HG03025 (cell line): Measurements from ENCODE around the gene NRAS.
"Not testable (repeated sequence)": the region's sequence is repeated elsewhere in the genome, so short reads cannot be mapped to it uniquely, and the experiment has no call there.

Source experiments
- ATAC-seq: cut with Tn5 transposase; IDR thresholded peaks from one replicate; pipeline ENCODE4 v1.9.1; 2021; ENCODE audit warnings: mild to moderate bottlenecking, moderate library complexity; ENCODE audit not compliant: unreplicated experiment, low FRiP score

The NRAS gene

DNA sequence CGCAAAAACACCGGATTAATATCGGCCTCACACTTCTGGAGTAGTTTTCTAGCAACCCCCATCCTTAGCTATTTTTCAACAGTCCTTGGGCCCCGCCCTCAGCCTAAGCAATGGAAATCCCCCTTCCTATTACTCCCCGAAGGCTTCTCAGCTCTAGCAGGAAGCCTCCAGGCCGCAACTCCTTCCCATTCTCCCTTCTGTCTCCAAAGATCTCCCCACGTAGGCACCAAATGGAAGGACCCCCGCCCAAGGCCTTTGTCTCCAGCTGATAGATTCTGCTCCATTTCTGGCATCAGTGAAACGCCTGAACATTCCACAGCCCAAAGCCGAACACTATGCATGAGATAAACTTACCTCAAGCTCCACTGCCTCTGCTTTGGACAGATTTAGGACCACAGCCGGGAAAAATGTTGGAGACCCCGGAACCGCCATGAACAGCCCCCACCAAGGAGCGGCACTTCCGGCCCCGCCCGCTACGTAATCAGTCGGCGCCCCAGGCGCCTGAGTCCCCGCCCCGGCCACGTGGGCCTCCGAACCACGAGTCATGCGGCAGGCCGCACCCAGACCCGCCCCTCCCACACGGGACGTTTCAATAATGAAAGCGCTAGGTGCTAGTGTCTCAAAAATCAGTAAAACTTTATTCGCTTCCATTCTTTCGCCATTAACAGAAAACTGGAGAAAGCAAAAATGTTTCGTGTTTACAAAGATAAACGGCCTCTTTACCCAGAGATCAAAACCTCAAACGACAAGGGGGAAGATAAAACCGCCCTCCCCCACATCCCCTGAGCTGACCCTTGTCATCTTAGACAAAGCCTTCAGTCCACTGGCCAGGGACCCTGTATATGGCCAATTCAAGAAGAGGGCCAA is at the start of gene NRAS:
TSS of gene NRAS (minus strand) at position 468 of the 867 bp plus-strand sequence. CDS start 611 bp downstream, outside the sequence.
- peak; percentile 96 for ATAC-seq

DNA sequence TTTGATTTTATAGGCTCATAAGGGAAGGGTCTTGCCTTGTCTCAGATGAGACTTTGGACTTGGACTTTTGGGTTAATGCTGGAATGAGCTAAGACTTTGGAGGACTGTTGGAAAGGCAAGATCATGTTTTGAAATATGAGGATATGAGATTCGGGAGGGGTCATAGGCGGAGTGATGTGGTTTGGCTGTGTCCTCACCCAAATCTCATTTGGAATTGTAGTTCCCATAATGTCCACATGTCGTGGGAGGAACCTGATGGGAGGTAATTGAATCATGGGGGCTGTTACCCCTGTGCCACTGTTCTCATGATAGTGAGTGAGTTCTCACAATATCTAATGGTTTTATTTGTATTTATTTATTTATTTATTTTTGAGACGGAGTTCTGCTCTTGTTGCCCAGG is 48.1 kb upstream of the NRAS start:
- no peak for ATAC-seq

DNA sequence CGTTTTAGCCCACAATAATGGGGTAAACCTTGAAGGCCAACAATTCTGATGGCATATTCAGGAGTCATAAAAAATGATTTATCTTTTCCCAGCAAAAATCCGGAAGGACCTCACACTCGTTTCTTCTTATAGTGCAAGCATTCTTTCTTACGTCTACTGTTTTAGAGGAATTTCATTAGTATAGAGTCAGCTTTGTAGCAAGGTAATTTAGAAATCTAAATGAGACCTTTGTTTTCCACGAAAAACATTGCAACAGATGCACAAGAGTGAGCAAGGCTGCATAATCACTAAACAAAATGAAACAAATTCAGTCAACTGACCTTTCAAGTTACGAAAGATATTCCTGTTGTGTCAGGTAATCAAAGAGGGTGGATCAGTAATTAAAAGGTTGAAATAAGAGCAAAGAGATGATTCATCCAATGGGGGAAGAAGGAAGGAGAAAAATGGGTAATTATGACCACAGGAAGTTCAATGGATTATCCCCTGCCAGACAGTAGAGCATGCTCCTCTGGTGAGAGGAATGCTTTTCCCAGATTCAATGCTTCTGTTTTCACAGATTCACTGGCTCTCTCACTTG is 41.8 kb upstream of the NRAS start:
- ATAC-seq = no peak

DNA sequence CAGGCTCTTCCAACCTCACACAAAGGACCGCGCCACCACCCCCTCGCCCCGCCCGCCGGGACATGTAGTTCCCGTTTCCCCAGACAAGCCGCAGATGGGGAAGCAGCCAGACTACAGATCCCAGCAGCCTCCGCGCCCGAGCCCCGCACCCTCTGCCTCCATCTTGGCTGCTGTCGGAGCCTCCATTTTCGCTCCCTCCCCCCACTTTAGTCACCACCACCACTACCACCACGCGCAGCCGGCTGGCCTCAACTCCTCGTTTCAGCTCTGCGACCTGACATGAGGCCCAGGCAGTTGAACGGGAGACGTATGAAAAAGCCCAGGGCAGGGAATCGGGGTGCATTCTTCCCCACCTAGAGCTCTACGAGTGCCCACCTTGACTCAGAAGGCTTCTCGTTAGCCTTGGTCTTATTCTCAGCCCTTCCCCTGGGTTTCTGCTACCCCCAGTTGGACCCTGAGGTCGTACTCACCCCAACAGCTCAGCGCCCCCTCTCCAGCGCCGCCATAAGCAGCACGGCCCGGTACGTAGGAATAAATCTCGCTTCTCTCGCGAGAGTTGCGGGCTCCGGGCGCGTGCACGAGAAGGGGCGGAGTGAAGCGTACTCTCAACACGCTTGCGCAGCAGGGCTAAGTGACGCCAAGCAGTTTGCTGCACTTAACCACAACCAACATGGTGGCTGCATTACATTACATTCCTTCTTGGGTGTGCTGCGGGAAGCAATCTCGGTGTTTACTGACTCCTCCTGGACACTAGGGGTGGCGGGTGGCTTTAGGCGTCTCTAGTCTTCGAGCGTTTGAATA is 41.1 kb upstream of the NRAS start, which contains the start of gene CSDE1:
TSS of gene CSDE1 (minus strand) at position 530 of the 801 bp plus-strand sequence. CDS start 18,094 bp downstream, outside the sequence.
- ATAC-seq = peak; percentile 82

DNA sequence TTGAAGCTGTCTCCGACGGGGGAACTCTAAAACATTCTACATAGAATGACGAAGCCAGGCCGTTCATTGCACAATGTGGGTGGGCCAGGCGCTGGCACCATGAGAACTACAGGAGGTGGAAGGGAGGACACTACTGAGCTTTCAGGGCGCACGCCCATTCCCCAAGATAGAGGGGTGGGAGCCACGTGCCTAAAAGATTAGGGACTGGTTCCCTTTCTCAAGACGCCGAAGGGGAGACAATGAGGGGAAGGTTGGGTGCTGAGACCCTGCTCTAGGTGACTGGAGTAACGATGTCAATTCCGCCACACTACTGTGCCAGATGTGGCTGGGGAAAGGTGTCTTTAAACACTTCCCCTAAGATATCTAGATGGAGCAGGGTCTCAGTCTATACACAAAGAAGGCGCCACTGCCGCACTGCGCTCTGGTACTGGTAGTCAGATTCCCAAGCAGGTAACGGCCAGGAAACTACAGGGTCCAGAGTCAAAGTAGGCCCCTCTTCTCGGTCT is 40.4 kb upstream of the NRAS start:
- no peak for ATAC-seq

DNA sequence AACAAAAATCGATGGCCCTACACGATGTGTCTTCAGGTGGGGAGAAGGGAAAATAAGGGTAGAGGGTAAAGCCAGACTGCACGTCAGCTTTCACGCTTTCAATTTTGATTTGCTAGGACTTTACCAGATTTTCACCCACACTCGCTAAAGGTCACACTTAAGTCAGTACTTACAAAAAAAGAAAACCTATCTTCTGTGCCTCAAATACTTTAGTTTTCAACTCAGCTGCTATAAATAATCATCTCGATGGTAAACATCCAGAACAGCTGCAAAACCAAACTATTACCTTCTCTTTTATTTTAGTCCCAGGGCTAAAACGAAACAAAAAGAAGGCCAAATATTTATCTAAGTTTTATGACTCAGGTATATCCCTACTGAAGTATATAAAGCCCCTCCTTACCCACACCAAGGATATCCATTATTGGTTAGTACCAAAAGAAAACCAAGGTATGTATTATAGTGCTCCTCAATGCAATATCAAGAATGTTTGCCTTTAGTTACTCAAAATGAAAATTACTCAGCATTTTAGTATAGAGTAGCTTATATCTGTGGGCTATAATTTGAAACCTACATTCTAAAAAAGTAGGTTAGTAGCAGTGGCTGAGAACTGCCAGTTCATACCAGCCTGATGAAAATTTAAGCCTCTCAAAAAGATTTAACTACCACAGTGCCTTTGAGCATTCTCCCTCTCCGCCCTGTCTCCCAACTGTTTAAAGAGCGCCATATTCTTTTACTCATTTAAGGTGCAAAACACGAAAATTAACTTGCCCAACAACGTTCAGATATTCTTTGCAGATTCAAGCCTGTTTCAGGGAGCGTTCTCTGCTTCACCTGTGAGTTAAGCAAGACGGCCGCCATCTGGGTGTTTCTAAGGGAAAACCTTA is 39.7 kb upstream of the NRAS start:
- ATAC-seq = peak; percentile 44

DNA sequence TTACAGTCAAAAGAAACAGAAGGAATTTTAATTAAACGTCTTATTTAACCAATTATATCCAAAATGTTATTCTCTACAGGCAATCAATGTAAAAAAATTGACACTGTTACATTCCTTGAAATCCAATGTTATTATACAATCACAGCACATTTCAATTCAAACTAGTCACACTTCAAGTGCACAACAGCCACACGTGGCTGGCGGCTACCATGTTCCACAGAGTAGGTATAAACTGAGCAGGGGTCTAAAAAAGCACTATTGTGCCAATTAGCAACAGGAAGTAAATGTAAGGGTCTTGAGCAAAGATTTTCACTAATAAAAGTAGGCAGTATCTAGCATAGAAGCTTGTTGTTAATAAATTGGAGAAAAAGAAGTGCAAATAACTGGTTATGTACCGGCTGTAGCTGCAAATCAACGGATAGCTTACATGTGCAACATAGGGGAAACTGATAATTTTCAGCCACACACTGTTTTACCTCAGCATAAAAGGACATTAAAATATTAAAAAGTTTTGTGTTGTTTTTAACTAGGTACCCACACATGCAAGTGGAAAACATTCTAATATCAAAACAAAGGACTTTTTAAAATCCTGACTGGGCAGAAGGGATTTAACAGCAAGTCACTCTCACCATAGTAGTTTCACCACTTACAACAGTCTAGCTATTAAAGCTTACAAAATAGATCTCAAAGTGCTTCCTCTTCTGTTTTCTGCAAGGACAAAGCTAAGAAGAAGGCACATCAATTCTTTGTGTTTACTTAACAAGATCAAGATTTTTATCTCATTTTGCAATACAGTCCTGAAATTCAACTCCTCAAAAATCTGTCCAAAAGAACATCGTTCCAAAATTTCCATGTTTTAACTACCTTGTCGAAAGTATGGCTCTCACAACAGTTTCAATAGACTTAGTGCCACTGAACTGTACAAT is 38.7 kb upstream of the NRAS start:
- no peak for ATAC-seq

DNA sequence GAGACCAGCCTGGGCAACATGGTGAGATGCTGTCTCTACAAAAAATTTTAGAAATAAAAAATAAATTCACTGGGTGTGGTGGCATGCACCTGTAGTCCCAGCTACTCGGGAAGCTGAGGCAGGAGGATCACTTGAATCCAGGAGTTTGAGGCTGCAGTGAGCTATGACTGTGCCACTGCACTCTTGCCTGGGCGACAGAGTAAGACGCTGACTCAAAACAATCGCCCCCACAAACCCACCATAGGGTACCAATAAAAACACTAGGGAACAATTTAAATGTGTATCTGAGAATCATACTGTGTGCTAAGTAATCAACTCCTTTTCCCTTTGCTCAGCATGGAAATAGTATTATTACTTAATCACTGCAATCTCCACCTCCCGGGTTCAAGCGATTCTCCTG is 37.1 kb upstream of the NRAS start:
- ATAC-seq = not testable (repeated sequence)

DNA sequence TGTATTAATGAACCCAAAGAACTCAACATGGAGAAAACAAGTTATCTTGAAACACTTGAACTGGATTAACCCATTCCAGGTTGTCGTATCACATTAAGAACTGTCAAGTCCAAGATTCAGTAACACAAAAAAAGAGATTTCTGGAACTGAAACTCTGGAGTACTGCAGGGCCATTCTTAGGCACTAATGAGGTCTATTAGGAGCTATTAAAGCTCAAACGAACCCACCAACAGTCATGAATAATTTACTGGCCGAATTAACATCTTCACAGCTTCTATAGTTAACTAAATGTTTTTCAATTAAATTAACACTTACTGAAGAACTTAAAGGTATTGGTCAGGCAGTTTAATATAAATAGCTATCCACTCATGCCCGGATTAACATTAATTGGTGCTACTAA is 36.6 kb upstream of the NRAS start:
- no peak for ATAC-seq

DNA sequence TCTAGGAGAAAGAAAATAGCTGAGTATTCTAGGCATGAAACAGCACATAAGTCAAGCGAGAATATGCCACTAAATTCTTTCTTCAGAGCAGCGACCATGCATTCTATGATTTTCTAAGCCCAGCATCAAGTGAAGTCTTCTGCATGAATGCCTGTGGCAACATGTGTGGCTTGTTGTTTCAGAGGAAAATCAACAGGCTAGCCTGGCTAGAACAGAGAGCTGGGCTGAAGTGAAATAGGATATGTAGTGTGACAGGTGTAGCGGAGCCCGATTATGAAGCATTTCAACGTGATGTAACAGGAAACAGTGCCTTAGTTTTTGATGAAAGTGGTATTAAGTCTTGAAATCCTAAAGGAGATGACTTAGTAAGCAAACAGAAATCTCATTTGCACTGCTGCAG is 34.2 kb upstream of the NRAS start:
- no peak for ATAC-seq

DNA sequence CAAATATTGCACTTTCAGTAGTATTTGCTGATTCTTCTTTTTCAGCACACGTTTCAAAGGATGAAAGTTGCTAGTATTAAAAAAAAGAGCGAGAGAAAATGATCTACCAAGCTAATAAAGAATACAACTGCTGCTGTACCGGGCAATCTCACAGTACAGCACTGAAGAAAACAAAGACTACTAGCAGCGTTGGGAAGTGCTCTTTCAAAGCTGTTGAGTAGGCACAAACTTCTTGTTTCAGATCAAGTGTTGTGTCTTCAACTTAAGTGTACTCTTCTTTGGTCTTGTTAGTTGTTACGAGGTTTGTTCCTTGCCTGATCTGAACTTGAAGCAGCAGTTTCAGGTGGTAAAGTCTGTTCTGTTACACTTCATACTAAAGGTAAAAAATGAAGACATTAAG is 33.3 kb upstream of the NRAS start:
- no peak for ATAC-seq

DNA sequence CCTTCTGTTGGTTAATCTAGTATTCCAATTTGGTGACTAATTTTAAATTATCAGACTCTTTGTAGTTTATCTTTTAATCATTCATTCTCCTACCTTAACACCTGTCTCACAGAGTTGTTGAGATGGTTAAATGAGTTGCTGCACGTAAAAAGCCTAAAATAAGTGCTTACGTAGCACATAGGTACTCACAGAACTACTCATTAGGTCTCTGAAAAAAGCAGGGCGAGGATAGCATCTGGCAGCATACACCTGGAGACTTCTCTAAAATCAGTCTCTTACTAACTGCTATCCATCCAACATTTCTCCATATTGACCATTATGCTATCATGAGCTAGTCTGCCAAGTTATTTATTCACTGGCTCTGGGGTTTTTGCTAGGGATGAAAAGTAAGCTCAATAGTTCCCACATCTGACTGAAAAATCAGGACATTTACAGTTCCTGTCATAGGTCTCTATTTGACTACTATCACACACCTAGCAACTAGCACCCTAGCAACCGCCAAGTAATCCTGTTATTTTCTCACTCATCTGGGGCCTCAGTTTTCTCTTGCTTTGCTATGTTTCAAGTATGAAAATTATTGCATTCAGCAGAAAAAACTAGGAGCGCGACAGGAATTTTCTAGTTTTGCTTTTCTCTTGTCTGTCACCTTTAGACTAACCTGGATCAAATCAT is 30.0 kb upstream of the NRAS start:
- no peak for ATAC-seq

DNA sequence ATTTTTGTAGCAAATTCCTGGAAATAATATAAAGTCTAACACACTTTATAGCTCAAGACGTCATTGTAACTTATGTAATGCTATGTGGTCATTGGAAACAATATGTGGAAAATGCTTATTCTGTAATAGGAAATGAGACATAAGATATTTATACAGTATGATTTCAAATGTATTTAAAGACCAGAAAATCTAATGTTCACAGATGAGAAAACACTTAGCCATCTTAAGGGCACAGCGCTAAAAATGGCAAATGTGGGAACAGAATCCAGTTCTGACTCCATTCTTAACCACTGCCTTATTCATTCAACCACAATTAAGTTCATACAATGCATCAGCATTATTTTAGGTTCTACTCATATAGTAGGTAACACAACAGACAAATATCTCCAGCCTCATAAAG is 28.7 kb upstream of the NRAS start:
- no peak for ATAC-seq

DNA sequence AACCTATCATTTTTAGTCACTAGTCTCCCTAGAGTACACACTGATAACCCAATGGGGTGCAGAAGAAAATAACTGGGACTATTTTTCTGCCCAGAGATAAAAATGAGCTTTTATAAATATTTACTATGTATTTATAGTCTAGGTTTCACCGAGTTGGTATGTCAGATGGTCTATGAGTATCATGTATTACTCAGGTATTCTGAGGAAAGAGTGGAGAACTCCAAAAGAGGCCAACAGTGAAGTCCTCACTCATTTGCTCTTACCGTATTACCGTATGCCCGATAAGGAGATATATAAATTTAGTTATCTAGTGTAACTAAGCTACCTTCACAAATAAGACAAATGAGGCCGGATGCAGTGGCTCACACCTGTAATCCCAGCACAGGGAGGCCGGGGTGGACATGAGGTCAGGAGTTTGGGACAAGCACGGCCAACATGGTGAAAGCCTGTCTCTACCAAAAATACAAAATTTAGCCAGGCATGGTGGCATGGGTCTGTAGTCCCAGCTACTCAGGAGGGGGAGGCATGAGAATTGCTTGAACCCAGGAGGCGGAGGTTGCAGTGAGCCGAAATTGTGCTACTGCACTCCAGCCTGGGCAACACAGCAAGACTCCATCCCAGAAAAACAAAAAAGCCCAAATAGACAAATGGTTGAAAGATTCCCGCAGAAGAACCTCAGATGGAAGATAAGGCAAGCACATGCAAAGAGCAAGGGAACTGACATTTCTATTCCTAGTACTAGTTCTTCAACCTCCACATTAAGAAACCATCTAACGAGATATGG is 25.6 kb upstream of the NRAS start:
- no peak for ATAC-seq

DNA sequence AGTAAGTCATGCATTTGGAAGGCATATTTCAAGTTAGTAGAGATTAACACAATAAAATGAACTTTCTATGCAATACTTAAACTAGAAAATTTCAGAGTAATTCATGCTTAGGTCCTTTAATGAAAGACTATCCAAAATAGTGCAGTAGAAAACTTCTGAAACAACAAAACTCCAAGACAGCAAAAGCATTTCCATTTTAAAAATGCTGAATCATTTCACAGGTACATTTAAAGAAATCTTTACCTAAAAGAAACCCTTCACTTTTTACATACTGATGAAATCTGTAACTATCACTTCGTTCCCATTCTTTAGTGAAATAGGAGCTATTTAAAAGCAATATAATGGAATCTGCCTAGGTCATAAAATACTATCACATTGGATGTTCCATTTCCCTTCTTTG is 23.8 kb upstream of the NRAS start:
- ATAC-seq = no peak

DNA sequence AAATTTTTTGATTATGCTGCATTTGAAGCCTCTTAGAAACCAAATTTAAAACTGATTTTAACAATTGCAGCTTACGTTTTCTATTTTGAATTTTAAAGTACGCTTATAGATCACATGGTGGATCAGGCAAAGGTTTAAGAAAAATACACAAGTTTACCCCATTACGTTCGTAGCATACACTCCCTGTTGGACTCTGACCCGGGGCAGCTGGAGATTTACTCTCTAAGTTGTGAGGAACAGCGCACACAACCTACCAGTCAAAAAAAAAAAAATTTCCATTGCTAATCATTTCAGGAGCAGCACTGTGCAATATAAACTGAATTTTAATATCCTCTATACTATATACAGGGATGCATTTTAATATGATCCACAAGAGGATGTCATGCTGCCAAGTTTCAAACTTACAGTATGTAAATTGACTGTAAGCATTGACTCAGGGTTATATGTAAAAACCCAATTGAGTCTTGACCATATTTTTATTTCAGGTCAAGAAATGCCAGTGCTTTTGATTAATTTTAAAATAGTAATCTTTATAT is 20.8 kb upstream of the NRAS start:
- no peak for ATAC-seq

DNA sequence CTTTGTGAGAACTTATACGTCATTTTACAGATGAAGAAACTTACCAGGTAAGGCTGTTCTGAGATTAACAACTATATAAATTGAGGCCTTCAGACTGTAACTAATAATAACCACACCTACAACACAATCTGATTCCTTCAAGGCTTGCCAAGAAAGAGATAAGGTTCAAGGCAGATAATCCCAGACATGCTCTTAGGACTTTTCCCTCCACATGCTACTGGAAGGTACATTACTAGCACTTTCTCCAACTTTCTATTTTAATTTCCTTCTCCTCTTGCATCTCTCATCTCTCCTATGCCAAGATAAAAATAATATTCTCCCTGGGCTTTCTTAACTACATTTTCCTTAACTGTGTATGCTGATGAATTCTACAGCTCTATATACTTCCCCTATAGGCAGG is 18.9 kb upstream of the NRAS start:
- no peak for ATAC-seq
